SU-DHL-6 (cell line): ENCODE results near the gene ING1.

Experiments
- EZH2phosphoT487 ChIP-seq: fragments of 200-600 bp; sonication (generic), shearing (Covaris generic); conservative IDR thresholded peaks from 2 replicates; pipeline ENCODE4 v1.6.1; 2018; ENCODE audit warnings: mild to moderate bottlenecking, antibody characterized with exemption, low read length, moderate library complexity, mixed read lengths
- TF ChIP-seq, protein P1 (sequence below): fragments of 200-600 bp; sonication (generic); IDR thresholded peaks from one replicate; pipeline ENCODE4 v1.5.1; 2017; ENCODE audit warnings: antibody characterized with exemption, mild to moderate bottlenecking, low read length, moderate library complexity; ENCODE audit not compliant: insufficient read depth, poor library complexity, severe bottlenecking

DNA sequence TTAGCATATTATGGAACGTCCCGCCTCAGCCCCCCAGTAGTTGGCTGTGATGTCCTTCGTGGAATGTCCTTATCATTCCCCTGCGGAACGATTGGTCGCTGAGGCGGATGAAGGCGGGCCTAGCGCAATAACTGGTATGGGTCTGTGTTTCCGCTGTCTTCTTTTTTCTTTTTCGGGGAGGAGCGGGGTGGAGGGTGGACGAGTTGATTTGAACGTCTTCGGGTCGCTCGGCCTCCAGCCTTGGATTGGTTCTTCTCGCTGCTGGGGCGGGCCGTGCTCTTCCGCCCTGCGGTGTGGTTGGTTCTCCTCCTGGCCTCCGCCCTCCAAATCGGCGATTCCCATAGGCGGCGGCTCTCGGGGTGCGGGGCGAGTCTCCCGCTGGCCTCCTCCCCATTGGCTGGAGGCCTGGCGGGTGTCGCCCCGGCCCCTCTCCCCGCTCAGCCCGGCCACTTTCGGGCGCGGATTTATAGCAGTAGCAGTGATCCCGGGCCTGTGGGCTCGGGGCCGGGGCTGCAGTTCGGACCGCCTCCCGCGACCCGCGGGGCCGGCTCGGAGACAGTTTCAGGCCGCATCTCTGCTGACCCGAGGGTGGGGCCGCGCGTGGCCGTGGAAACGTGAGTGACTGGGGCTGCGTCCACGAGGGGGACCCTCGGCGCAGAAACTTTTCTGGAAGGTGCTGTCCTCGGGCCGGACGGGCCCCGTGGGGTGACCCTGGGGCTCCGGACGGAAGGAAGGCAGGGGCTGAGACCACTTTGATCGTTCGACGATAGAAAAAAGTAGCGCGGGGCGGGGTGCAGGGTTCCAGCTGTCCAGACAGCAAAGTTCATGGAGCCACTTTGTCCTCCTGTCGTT is 2.1 kb downstream of the ING1 start:
- TF ChIP-seq, protein P1, sequence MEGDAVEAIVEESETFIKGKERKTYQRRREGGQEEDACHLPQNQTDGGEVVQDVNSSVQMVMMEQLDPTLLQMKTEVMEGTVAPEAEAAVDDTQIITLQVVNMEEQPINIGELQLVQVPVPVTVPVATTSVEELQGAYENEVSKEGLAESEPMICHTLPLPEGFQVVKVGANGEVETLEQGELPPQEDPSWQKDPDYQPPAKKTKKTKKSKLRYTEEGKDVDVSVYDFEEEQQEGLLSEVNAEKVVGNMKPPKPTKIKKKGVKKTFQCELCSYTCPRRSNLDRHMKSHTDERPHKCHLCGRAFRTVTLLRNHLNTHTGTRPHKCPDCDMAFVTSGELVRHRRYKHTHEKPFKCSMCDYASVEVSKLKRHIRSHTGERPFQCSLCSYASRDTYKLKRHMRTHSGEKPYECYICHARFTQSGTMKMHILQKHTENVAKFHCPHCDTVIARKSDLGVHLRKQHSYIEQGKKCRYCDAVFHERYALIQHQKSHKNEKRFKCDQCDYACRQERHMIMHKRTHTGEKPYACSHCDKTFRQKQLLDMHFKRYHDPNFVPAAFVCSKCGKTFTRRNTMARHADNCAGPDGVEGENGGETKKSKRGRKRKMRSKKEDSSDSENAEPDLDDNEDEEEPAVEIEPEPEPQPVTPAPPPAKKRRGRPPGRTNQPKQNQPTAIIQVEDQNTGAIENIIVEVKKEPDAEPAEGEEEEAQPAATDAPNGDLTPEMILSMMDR, result no peak
- TF ChIP-seq EZH2phosphoT487, result no peak
